HG03025 (cell line): ENCODE measurements around the gene ITGB1.
A peak's percentile ranks its signal among the peaks of the same experiment; 100 is the strongest.

Experiments
- ATAC-seq: cut with Tn5 transposase; IDR thresholded peaks from one replicate; pipeline ENCODE4 v1.9.1; 2021; ENCODE audit warnings: mild to moderate bottlenecking, moderate library complexity; ENCODE audit not compliant: unreplicated experiment, low FRiP score

The ITGB1 gene

GRCh38 chr10:32956365-32957197 lies 1.4 kb downstream of the ITGB1 start:
- ATAC-seq = no peak

- ATAC-seq = no peak
These were observed 2.2 kb downstream of the ITGB1 start for GRCh38 chr10:32955790-32956189.

- ATAC-seq = no peak
These were observed 2.7 kb downstream of the ITGB1 start for GRCh38 chr10:32955299-32955772.

- ATAC-seq = no peak
These were observed 3.3 kb downstream of the ITGB1 start for GRCh38 chr10:32954545-32955298.

DNA sequence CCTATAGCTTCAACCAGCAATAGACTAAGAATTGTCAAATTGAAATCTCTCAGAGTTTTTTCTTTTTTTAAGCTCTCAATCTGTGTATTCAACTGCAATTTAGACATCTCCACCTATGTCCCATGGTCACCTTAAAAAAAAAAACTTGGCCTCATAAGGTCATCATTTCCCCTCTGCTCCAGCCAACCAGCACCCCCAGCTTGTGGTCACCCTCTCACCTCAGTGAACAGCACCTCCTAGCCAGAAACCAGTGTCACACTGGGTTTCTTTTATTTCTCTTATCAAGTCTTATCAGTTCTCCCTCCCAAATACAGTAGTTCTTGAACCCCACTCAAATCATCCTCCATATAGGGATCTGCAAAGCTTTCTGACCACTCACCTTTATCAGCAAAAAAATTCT lies 4.0 kb downstream of the ITGB1 start:
- ATAC-seq = no peak

GRCh38 chr10:32953277-32953927 lies 4.6 kb downstream of the ITGB1 start:
- no peak for ATAC-seq

DNA sequence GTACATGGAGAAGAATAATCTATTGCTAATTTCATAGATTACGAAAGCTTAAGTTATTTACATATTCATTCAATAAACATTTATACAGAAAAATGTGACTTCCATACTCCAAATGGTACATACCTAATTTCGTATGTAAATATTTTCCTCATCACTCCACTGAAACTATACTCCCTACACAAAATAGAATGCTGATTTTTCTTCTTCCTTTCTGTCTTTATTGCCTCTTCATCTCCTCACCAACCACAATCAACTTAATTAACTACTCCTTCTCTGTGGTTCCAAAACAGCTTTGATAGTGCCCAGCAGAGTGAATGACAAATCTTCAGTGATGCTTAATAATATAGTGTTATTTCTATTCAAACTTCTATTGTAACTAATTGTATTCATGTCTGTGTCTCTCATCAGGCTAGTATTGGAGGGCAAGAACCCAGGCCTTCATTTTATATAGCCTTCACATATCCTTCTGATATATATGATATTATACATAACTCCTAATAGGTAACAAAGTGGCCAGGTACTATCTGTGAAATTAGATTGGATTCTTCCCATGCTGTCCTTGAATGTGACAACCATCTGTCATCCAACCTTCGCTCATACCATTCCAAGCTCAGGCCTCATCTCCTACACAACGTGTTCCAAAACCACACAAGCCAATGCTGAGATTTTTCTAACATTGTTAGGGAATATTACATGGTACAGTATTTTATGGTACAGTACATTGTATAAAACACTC lies 5.3 kb downstream of the ITGB1 start:
- ATAC-seq = no peak

- ATAC-seq = no peak
These were observed 5.9 kb downstream of the ITGB1 start for GRCh38 chr10:32952094-32952493.

DNA sequence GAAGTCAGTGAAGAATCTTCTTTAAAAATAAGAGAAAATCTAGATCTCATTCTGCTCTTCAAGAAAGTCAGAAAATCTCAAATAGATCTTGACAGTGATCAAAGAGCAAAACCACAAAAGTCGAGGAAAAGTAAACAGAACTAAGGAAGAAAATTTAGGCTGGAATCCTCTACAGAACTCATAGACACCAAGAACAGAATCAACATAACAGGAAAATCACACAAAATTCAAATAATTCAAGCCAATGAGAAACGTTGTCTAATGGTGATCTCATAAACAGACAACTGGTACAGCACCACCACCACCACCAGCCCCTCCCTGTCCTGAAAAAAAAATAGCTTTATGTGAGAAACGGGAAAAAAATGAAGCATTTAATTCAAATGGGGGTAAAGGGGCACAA lies 6.9 kb downstream of the ITGB1 start:
- no peak for ATAC-seq

DNA sequence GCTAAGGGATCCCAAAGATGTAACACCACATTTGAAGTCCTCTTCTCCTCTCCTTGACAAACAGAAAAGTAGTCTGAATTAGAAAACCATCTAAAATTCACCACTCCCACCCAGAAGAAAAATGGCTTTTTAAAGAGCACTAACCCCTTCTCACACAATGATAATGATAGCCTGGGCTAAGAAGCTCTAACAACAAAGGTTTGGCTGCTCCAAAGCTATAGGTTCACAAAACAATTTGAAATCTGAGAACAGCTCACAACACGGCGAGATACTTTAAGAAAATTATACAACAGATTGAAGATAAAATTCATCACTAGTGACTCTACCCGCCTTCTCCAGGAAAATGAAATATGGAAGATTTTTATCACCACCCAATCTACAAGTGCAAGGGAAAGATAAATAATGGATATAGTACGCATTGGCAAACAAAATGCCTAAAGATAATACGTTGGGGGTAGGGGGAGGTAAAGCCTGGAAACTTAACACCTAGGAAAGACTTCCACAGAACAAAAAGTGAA lies 7.4 kb downstream of the ITGB1 start:
- no peak for ATAC-seq

DNA sequence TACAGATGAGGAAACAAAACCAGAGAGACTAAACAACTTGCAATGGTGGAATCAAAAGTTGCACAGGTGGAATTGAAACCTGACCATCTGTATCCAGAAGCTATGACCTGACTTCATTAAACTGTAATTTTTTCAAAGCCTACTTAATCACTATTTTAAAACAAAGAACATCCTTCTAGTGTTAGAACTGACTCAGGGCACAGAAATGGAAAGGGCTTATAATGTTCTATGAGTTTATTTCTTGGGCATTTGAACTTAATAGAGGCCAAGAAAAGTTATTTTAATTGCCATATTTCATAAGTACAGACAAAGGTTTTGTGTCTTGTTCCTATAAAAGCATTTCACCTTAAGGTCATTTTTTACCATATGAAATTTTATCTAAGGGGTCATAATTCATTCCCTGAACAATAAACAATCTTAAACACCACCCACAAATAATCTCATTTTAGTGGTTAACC lies 8.8 kb downstream of the ITGB1 start:
- ATAC-seq = no peak

DNA sequence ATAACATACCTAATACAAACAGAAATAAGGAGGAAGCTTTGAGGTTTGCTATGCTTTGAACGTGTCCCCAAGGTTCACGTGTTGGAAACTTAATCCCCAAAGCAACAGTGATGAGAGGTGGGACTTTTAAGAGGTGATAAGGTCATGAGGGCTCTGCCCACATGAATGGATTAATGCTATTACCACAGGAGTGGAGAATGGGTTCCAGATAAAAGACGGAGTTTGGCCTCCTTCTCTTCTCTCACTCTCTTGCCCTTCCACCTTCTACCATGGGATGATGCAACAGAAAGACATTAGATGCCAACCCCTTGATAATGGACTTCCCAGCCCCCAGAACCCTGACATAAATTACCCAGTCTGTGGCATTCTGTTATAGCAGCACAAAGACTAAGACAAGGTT lies 9.6 kb downstream of the ITGB1 start:
- no peak for ATAC-seq

GRCh38 chr10:32947586-32947985 lies 10.4 kb downstream of the ITGB1 start:
- no peak for ATAC-seq

GRCh38 chr10:32946108-32946507 lies 11.9 kb downstream of the ITGB1 start:
- no peak for ATAC-seq

- ATAC-seq = no peak
These were observed 14.0 kb downstream of the ITGB1 start for GRCh38 chr10:32943854-32944661.

GRCh38 chr10:32943395-32943794 lies 14.6 kb downstream of the ITGB1 start:
- ATAC-seq = peak; percentile 79

GRCh38 chr10:32942081-32942480 lies 15.9 kb downstream of the ITGB1 start:
- ATAC-seq = no peak

- no peak for ATAC-seq
These were observed 16.7 kb downstream of the ITGB1 start for GRCh38 chr10:32941357-32941756.
